Activated CD8-positive, alpha-beta memory T cell treated with anti-CD3 and anti-CD28 coated beads for 36 hours (primary cell): ENCODE measurements around the gene VWA5A. TPM values are rescaled to one million over a fixed set of nuclear protein-coding genes. Genes with fewer than 3 reads are reported as not detected.
"Not testable (repeated sequence)": the region's sequence is repeated elsewhere in the genome, so short reads cannot be mapped to it uniquely, and the experiment has no call there.

Source experiments
- CTCF ChIA-PET: fragments of 350-600 bp; sonication (Branson Sonifier 250); formaldehyde crosslinking; loops from one replicate; lab custom pipeline; 2021; ENCODE audit warnings: antibody characterized with exemption; lab: Charles Lee
- POLR2A ChIA-PET: fragments of 350-600 bp; sonication (Branson Sonifier 250); formaldehyde crosslinking; loops from one replicate; lab custom pipeline; 2021; ENCODE audit warnings: antibody characterized with exemption; lab: Charles Lee
- total RNA-seq, 2 experiments: library from RNA; stranded (reverse); gene quantifications; one replicate each; pipeline ENCODE4 v1.2.3, GENCODE V29; 2021

Gene VWA5A
- total RNA-seq, 2 experiments from 2014 or later: 2.3 to 3.0 TPM

GRCh38 chr11:124152770-124153407, 37.6 kb downstream of the VWA5A start:
- ChIA-PET POLR2A (no interaction called here), CTCF (interaction anchor here (0.6 kb wide), 1 partner anchor 57 kb away, joined by 3 read pairs; no protein-coding TSS in a partner anchor)

DNA sequence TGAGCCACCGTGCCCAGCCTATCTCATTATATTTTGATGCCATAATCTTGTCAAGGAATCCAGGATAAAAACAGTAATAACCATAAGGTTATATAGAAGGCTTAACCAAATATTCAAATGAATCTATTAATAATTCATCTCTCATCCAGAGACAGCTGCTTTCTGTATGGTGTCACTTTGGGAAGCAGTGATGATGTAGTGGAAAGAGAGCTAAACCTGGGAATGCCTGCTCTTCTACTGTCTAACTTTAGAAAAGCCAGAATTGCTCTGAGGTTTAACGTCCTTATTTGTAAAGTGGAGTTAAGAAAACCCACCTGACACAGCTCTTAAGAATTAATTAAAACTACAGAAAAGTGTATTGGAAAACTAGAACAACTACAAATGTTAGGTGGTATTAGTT, 38.6 kb downstream of the VWA5A start:
- POLR2A ChIA-PET: no interaction called here
- CTCF ChIA-PET: no interaction called here

GRCh38 chr11:124159481-124159880, 44.2 kb downstream of the VWA5A start:
- POLR2A ChIA-PET: no interaction called here
- CTCF ChIA-PET: no interaction called here

- POLR2A ChIA-PET: no interaction called here
- CTCF ChIA-PET: no interaction called here
These were observed 45.7 kb downstream of the VWA5A start for GRCh38 chr11:124160986-124161385.

DNA sequence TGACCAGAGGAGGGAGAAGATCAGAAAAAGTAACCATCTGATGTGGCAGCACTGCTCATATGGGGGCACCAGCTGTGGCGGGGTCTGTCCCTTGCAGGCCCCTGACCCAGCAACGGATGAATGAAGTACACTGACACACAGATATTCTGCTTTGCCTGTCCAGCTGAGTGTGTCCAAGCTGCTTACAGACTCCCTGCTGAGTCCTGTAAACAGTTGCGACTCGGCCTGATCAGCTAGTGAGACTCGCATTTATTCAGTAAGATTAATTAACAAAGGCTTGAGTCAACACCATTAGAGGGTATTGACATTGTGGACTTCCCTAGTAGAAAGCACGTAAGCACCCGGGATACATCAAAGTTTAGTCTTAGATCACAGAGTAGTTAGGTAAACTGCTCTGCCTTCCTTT, 52.6 kb downstream of the VWA5A start:
- ChIA-PET POLR2A (no interaction called here), CTCF (no interaction called here)

GRCh38 chr11:124168796-124169195, 53.5 kb downstream of the VWA5A start:
- ChIA-PET CTCF (no interaction called here), POLR2A (no interaction called here)

DNA sequence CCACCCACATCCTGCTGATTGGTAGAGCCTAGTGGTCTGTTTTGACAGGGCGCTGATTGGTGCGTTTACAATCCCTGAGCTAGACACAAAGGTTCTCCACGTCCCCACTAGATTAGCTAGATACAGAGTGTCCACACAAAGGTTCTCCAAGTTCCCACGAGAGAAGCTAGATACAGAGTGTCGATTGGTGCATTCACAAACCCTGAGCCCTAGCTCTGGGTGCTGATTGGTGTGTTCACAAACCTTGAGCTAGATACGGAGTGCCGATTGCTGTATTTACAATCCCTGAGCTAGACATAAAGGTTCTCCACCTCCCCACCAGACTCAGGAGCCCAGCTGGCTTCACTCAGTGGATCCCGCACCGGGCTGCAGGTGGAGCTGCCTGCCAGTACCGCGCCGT, 55.1 kb downstream of the VWA5A start:
- POLR2A ChIA-PET, CTCF ChIA-PET: not testable (repeated sequence)

GRCh38 chr11:124170801-124171586, 55.7 kb downstream of the VWA5A start:
- CTCF ChIA-PET: no interaction called here
- POLR2A ChIA-PET: no interaction called here

DNA sequence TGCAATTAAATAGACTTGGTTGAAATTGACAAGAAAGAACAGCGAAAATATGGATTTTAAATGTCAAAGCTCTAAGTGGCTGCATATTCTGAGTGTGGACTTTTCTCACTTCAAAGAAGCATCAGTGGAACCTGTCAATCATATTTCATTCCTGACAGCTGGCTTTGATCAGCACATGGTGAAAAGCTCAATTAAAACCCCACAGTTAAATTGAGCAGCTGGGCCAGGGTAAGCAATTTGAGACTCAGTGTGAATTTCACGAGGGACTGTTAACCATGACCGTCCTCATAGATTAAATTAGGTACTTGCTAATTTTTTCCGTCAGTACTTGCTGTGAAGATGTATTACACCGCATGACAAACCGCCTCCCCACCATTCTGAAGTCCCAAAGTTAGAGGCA, 56.9 kb downstream of the VWA5A start:
- ChIA-PET CTCF (no interaction called here), POLR2A (no interaction called here)

GRCh38 chr11:124172599-124172998, 57.3 kb downstream of the VWA5A start:
- POLR2A ChIA-PET: no interaction called here

DNA sequence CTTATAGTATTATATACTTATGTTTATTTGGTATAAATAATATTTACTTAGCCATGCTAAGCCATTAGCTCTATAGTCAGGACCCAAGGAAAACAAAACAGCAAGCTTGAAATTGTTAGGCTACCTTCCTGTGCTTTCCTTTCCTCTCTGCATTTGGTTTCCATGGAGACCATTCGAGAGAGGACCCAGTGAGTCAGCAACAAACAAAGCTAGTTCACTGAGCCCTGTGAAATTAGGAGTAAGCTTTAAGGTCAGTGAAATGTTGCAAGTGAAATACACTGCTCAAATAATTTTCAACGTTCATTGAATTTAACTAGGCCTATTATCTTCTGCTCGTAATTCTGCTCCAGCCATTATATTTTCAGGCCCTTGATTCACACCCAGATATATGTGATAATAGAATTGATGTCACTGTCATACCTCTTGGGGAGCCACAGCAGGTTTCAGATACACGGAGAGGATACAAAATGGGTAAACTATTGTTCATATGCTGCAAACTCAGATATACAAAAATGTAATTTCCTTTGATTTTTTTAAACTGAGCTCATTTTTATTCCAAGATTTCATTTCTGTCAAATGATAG, 58.8 kb downstream of the VWA5A start:
- POLR2A ChIA-PET: no interaction called here
- CTCF ChIA-PET: no interaction called here

More at GRCh38 chr11:124172599-124172998, 57.3 kb downstream of the VWA5A start:
- CTCF ChIA-PET: no interaction called here

DNA sequence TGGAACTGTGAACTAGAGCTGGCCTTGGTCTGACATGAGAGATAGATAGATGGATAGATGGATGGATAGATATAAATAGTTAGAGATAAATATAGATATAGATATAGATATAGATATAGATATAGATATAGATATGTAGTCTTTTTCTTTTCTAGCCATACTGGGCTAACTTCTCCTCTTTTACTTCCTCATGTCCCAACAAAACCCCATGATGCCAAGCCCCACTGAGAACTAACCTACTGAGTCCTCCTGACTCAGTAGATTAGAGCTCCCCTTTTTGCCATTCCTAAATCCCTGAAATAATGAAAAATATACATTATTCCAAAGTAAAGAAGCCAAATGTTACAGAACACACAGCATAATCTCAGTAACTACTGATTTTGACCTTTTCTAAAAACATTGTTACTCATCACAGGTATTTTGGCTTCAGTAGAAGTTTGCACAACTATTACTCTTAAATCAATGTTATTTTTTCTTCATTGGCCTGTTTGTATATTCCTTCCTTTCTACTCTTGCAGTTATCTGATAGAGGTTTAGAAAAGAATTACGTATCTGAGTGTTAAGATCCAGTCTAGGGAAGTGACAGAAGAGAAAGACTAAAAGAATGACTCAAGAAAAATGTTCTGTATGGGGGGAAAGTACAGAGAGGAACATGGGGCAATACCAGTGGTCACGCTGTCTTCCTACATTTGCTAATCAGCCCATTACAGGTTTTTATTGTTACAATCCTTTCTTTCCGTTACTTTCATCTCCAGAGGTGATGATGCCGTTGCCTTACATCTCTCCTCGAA, 61.9 kb downstream of the VWA5A start:
- ChIA-PET POLR2A (no interaction called here), CTCF (no interaction called here)

GRCh38 chr11:124179310-124179709, 64.1 kb downstream of the VWA5A start:
- CTCF ChIA-PET: no interaction called here
- POLR2A ChIA-PET: no interaction called here

DNA sequence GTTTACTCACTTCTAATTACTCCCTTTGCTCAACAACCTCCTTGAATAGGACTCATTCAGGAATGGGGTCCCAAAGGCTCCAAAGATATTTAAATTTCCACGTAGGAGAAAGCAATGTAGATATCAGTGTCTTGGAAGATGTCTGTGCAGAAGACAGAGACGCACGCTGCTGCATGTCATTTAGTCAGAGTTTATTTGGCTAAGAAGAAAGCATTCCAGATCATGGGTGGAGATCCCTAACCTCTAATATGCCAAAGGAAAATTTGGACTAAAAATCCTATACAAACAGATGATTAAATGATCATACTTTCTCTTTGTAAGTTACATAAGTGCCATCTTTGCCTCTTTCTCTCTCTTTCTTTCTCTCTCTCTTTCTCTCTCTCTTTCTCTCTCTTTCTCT, 67.8 kb downstream of the VWA5A start, which contains the start of gene OR10D3:
Gene OR10D3 (plus strand): TSS at position 278 of the 400 bp plus-strand sequence. CDS start 1,925 bp downstream, outside the sequence.
- ChIA-PET CTCF (no interaction called here), POLR2A (no interaction called here)

GRCh38 chr11:124190298-124191139, 75.3 kb downstream of the VWA5A start:
- POLR2A ChIA-PET: no interaction called here
- CTCF ChIA-PET: no interaction called here

GRCh38 chr11:124193221-124194010, 78.2 kb downstream of the VWA5A start:
- POLR2A ChIA-PET: no interaction called here
- CTCF ChIA-PET: interaction anchor here (1.4 kb wide), 1 partner anchor 122 kb away, joined by 3 read pairs; no protein-coding TSS in a partner anchor

DNA sequence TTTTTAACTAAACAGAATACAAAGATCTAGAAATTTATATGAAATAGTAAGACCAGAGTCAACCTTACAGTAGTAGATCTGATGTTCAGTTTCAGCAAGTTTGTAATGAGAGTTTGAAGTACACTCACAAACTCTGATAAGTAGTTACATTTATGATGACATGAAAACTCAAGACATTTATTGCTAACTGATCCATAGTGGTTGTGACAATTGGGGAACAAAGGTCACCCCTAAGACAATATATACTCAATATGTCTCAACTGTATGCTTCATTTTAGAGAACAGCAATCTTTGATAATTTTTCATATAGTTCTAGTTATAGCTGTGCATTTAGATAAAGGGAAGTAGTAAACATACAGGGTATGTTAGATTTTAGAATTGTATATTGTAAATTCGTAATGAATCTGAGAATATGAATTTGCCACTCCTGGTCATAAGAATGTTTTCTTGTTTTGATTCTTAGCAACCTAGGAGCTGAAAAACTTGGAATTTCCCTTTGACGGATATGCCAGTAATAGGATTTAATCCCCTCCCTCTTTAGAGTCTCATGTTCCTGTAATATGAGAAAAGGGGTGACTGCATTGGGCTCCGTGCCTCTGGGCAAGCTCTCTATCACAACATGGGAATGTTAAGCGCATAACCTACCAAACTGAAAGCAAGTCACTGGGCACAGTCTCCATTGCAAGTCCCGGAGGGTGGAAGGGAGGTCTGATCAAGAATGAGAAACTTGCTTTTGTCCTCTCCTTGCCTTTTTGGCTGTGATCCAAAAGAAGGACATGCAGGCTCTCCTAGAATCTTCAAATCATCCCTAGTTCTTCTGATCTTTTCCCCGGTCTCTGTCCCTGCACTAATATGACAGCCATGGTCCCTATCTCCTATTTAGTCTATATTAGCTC, 79.3 kb downstream of the VWA5A start:
- ChIA-PET POLR2A (no interaction called here), CTCF (interaction anchor here (1.0 kb wide), 1 partner anchor 123 kb away, joined by 4 read pairs; no protein-coding TSS in a partner anchor)
